ENCODE results near the gene ARHGEF16.

GRCh38 chr1:3510136-3510955, 55.9 kb downstream of the ARHGEF16 start:
- no peak for TF ChIP-seq CTCF (IDR thresholded peaks at IDR 0.05)
- TF ChIP-seq POLR2A (IDR thresholded peaks at IDR 0.05), result no peak

Data from esophagus squamous epithelium (tissue), 4 donors.